ENCODE data around the gene ZNF598.

The ZNF598 gene

GRCh38 chr16:1990351-1991134 is 19.1 kb downstream of the ZNF598 start:
- DNase-seq (ENCODE audit: low read depth) = no peak

DNA sequence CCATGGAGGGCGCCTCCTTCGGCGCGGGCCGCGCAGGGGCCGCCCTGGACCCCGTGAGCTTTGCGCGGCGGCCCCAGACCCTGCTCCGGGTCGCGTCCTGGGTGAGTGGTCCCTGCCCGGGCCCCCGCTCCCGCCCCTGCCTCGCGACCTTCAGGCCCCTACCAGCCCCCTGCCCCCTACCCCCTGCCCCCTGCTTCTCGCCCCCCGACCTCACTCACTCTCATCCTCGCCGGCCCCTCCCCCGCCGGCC is 19.6 kb downstream of the ZNF598 start:
- DNase-seq (ENCODE audit: low read depth) = no peak

DNA sequence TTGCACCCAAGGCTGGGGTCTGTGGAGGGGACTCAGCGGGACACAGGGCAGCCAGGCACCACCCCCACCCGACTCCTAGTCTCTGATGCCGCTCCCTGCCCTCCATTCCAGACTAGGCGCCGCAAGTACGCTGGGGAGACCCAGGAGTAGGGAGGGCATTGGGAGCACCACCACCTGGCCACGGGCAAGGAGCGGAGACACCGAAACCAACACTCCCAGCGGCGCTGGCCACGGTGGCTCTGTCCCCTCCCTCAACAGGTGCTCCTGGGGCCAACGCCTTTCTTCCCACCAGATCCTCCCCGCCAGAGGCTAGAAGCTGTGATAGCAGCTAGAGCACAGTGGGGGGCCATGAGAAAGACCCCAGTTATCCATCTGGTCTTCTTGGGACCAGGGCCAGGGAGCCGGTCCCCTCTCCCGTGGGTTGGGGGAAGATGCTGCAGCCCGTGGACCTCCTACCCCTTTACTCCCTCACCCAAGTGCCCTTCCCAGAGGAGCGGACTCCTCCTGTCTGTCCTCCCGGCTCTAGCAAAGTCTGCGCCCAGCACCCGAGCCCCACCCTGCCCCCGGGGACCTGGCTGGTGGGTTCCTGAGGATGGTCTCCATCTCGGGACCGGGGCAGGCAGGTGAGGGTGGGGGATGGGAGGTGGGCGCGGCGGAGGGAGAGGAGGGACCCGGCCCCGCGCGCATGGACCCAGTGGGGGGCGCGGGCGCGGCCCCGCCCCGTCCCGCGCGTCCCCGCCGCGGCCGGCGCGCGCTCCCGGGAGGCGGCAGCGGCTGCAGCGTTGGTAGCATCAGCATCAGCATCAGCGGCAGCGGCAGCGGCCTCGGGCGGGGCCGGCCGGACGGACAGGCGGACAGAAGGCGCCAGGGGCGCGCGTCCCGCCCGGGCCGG is 20.2 kb downstream of the ZNF598 start, which contains the start of gene SYNGR3:
SYNGR3 (plus strand) TSS at position 762 of the 892 bp plus-strand sequence. CDS start 133 bp downstream, outside the sequence.
- no peak for DNase-seq (ENCODE audit: low read depth)

DNA sequence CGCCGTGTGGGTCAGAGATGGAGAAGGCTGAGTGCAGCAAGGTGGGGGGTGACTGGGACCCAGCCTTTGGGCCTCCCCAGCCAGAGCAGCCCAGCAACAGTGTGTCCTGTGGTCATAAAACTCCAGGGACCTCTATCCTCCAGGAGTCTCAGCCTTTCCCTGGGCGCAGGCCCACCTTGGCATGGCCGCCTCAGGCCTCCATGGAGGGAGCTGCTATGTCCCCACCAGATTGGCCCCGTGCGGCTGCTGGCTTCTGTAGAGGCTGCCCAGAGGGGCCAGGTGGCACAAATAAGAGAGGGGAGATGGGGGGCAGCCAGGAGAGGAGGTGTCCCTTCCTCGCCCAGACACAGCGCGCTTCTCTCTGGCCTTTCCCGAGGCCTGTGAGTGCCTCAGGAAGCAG is 22.4 kb downstream of the ZNF598 start:
- DNase-seq (ENCODE audit: low read depth) = no peak

DNA sequence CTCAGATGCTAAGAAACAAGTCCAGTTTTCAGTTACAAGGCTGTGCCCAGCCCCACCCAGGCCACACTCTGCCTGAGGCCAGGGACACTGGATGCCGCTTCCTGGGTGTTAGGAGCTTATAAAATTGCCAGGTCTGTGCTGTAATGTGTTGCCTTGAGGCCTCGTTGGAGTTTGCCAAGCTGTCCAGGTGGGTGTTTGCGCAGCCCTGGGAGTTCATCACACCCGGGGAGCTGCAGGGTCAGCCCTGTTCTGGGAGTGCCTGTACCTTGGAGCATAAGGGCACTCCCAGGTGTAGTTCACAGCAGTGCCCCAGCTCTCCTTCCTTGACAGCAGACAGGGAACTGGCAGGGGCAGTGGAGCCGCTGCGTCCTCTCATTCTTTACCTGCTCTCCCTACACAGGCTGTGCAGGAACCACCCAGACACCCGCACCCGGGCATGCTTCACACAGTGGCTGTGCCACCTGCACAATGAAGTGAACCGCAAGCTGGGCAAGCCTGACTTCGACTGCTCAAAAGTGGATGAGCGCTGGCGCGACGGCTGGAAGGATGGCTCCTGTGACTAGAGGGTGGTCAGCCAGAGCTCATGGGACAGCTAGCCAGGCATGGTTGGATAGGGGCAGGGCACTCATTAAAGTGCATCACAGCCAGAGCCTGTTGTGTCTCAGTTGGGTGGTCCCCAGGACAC is 24.0 kb downstream of the ZNF598 start:
- no peak for DNase-seq (ENCODE audit: low read depth)

GRCh38 chr16:1984347-1985225 is 25.0 kb downstream of the ZNF598 start:
- no peak for DNase-seq (ENCODE audit: low read depth)

DNA sequence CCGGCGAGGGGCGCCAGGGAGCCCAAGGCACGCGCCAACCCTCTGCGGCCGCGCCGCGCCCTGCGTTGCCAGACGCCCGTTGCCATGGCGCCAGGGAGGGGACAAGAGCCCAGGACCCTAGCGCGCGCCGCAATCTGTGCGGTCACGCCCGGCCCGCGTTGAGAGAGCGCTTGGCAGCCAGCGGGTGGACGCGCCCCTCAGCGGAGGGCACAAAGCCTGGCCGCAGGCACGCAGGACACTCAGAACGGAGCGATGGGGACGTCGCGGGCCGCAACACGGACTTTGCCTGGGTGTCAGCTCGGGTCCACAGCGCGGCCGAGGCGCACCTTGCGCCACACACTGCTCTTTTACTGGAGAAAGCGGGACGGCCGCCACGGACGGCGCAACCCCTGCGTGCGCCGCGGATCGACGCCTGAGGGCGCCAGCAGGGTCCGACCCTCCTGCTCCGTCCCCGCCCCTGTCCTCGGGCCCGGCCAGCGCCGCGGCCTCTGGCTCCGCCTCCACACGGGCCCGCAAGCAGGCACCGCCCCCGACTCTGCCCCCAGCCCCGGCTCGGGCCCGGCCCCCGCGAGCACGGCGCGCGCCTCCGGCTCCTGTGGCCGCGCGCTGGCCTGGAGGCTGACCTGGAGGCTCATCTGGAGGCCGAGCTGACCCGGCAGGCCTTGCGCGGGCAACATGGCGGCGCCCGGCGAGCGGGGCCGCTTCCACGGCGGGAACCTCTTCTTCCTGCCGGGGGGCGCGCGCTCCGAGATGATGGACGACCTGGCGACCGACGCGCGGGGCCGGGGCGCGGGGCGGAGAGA is 25.9 kb downstream of the ZNF598 start, which contains the start of gene GFER:
GFER (plus strand) TSS at position 650 of the 803 bp plus-strand sequence; CDS start at position 676, 26 bp downstream.
- peak; percentile 60 for DNase-seq (ENCODE audit: low read depth)

GRCh38 chr16:1982991-1983543 is 26.6 kb downstream of the ZNF598 start:
- no peak for DNase-seq (ENCODE audit: low read depth)

DNA sequence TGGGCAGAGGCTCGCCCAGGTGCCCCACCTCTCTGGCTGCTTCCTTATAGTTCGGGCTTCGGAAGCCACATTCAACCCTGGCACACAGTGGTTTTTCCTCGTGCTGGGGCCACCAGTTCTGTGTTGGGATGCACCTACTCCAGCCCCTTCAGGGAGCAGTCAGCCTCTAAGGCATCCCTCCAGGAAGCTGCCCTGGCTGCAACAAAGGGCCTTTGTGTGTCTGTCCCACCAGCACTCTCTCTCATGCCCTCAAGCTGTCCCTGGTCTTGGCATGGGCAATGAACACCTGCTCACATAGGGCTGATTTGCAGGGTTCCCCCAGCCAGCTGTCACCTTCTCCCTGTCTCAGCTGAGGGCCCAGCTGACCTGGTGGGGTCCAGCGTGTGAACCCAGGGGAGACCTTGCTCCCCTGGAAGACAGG is 27.6 kb downstream of the ZNF598 start:
- no peak for DNase-seq (ENCODE audit: low read depth)

DNA sequence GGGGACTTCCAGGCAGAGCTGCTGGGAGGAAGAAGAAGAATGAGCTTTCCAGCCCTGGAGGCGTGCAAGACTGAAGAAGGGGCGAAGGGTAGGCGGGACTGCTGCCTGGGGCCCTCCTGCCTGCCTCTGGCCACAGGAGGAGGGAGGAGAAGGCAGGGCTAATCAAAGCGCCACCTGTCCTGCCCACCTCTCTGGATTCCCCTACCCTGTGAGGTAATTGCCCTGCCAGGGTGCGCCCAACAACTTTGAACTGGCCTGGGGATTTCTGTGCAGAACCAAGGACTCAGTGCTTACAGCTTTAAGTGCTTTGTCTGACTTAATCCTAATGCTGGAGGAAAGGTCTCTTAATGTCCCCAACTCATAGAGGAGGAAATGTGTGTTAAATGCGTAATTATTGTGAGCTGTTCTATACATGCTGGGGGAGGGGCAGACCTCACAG is 28.2 kb downstream of the ZNF598 start, which contains the start of gene NOXO1:
NOXO1 (minus strand) TSS at position 72 of the 439 bp plus-strand sequence. CDS start 290 bp downstream, outside the sequence.
- no peak for DNase-seq (ENCODE audit: low read depth)

DNA sequence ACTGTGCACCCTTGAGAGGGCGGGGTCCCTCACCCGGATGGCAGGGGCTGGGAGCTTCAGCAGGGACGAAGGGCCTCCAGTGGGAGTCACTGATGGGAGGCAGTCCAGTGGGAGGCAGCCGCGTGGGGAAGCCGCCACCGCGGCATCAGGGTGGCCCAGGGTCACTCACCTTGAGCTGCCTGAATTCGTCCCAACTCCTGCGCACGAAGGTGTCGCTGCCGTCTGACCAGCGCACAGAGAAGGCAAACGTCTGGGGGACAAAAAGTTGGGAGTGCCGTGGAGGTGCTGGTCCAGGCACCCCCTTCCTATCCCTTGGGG is 28.9 kb downstream of the ZNF598 start:
- no peak for DNase-seq (ENCODE audit: low read depth)

GRCh38 chr16:1980030-1980769 is 29.4 kb downstream of the ZNF598 start:
- DNase-seq (ENCODE audit: low read depth) = no peak

GRCh38 chr16:1979271-1980029 is 30.2 kb downstream of the ZNF598 start:
- no peak for DNase-seq (ENCODE audit: low read depth)

- no peak for DNase-seq (ENCODE audit: low read depth)
Observed at GRCh38 chr16:1978476-1979120, 31.0 kb downstream of the ZNF598 start.

DNA sequence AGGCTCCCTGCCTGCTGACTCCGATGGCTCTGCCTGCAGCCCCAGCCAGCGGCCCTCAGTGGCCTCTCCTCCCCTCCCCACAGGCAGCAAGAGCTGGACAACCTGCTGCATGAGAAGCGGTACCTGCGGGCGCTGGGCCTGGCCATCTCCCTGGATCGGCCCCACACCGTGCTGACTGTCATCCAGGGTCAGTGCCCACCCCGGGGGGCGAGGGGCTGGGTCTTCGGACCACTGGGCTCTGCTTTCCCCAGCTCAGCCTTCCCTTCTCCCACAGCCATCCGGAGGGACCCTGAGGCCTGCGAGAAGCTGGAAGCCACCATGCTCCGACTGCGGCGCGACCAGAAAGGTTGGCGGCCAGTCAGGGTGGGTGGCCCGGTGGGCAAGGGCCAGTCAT is 31.7 kb downstream of the ZNF598 start:
- no peak for DNase-seq (ENCODE audit: low read depth)

DNA sequence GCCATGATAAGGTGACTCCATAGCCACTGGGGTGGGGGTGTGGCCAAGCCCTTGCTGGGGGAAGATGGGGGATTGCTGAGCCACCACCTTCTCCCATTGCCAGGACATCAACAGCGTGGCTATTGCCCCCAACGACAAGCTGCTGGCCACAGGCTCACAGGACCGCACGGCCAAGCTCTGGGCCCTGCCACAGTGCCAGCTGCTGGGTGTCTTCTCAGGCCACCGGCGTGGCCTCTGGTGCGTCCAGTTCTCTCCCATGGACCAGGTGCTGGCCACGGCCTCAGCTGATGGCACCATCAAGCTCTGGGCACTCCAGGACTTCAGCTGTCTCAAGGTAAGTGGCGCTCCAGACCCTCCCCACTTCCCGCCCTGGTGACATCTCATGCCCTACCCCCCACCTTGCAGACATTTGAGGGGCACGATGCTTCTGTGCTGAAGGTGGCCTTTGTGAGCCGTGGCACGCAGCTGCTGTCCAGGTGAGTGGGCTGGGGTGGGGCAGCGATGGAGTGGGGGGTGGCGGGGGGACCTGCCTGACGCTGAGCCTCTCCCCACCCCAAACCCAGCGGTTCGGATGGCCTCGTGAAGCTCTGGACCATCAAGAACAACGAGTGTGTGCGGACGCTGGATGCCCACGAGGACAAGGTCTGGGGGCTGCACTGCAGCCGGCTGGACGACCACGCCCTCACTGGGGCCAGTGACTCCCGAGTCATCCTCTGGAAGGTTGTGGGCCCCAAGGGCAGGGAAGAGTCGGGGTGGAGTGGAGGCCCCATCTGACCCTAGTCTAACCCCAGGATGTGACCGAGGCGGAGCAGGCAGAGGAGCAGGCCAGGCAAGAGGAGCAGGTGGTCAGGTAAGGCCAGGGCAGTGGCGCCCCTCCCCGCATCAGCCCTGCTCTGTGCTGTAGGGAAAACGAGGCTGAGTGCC is 32.4 kb downstream of the ZNF598 start:
- no peak for DNase-seq (ENCODE audit: low read depth)

DNA sequence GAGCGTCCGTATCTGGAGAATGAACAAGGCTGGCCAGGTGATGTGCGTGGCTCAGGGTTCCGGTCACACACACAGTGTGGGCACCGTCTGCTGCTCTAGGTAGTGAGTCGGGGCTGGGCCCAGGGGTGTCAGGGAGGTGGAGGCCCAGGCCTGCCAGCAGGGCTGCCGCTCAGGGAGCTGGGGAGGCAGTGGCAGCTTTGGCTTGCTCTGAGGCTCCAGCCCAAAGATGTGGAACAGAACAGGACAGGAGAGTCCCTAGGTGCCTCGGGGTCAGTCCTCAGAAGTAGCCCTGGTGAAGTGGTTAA is 33.5 kb downstream of the ZNF598 start:
- DNase-seq (ENCODE audit: low read depth) = no peak

Measured in stimulated activated CD8-positive, alpha-beta memory T cell treated with anti-CD3 and anti-CD28 coated beads, Interleukin-12 subunit alpha, Interleukin-12 subunit beta, amount 100 ng/mL, for 4 hours (primary cell).